Stimulated activated CD8-positive, alpha-beta memory T cell treated with anti-CD3 and anti-CD28 coated beads, Interleukin-7, amount 100 ng/mL, for 4 hours (primary cell): ENCODE results near the gene SPATA7.

Experiments
- DNase-seq, 2 donors: peaks; one replicate each; pipeline ENCODE4 v3.0.0-alpha.2; 2020; ENCODE audit warnings: low read depth in 2 of 2

SPATA7 gene

GRCh38 chr14:88481794-88482193, 96.3 kb downstream of the SPATA7 start:
- no peak for DNase-seq

DNA sequence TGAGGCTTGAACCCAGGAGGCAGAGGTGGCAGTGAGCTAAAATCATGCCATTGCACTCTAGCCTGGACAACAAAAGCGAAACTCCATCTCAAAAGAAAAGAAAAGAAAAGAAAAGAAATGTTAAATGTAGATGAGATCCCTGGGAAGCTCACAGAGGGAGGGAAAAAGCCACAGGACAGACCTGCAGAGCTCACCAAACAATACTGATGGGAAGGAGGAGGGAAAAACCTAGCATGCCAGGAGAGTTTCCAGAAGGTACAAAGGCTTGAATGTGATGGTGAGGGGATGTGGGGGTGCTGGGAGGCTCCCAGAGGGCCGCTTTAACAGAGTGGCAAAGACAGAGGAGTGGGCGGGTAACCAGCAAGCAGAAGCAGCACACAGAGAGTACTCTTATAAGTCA, 97.1 kb downstream of the SPATA7 start:
- DNase-seq = no peak
